Gastroesophageal sphincter (tissue), 3 donors: Measurements from ENCODE around the gene LIN7C.

ENCODE experiments used
- EP300 ChIP-seq: sonication (generic); formaldehyde crosslinking; IDR thresholded peaks from one replicate; pipeline ENCODE4 v1.6.1; 2017; ENCODE audit warnings: antibody characterized with exemption, mild to moderate bottlenecking
- POLR2A ChIP-seq, 2 donors: fragments of 450-650 bp; IDR thresholded peaks; one replicate each; pipeline ENCODE4 v1.6.1; 2017; ENCODE audit warnings: antibody characterized with exemption in 2 of 2, mild to moderate bottlenecking in 2 of 2, moderate library complexity in 1 of 2
- POLR2AphosphoS5 ChIP-seq: sonication (generic); formaldehyde crosslinking; IDR thresholded peaks from one replicate; pipeline ENCODE4 v1.6.1; 2017; ENCODE audit warnings: antibody characterized with exemption
- TF ChIP-seq, protein P1 (sequence below), 4 experiments: fragments of 200-600 bp in 2 of 4; fragments of 450-650 bp in 2 of 4; sonication (generic) in 1 of 4; IDR thresholded peaks; one replicate each; pipeline ENCODE4 v1.5.1; 2017 to 2019; ENCODE audit warnings: antibody characterized with exemption in 4 of 4, mild to moderate bottlenecking in 2 of 4, moderate library complexity in 2 of 4

GRCh38 chr11:27540051-27540450, 33.5 kb upstream of the LIN7C start:
- TF ChIP-seq, protein P1, sequence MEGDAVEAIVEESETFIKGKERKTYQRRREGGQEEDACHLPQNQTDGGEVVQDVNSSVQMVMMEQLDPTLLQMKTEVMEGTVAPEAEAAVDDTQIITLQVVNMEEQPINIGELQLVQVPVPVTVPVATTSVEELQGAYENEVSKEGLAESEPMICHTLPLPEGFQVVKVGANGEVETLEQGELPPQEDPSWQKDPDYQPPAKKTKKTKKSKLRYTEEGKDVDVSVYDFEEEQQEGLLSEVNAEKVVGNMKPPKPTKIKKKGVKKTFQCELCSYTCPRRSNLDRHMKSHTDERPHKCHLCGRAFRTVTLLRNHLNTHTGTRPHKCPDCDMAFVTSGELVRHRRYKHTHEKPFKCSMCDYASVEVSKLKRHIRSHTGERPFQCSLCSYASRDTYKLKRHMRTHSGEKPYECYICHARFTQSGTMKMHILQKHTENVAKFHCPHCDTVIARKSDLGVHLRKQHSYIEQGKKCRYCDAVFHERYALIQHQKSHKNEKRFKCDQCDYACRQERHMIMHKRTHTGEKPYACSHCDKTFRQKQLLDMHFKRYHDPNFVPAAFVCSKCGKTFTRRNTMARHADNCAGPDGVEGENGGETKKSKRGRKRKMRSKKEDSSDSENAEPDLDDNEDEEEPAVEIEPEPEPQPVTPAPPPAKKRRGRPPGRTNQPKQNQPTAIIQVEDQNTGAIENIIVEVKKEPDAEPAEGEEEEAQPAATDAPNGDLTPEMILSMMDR (IDR thresholded peaks at IDR 0.05) = no peak
- TF ChIP-seq POLR2A (IDR thresholded peaks at IDR 0.05) = no peak
- TF ChIP-seq EP300 = no peak
- no peak for TF ChIP-seq POLR2AphosphoS5
